Ammon's horn (tissue), 1 donor: ENCODE results near the gene MPV17.
"Not testable (repeated sequence)": the region's sequence is repeated elsewhere in the genome, so short reads cannot be mapped to it uniquely, and the experiment has no call there.

Experiments
- DNase-seq: peaks from one replicate; pipeline ENCODE4 v3.0.0-alpha.2; 2016; ENCODE audit warnings: low spot score

Gene MPV17

DNA sequence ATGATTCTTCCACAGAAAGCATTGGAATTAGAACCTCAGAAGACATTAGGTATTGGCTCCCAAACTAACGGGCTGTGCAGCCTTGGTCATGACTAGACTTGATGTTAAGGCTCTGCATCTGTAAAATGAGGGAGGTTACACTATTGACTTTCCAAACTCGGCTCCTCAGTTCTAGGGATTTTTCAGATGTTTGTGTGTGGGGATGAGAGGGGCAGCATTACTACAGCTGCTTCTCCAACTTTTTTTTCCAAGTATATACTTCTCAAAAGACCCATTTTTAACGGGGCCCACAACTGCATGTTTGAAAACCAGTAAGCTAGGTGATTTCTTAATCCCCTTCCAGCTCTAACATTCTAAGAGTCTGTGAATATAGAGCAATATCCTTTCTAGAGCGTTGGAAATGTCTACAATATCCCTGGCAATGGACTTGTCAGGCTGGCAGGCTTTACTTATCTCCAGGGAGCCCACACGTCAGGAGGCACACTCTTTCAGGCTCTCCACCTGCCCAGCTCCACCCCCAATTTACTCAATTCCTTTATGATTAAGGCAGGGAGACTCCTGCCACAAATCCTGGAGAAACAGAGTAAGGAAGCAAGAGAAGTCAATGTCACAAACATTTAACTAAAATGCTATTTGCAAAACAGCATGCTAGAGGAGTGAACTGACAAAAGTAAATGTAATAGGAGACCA lies 844 bp upstream of the MPV17 start:
- no peak for DNase-seq

DNA sequence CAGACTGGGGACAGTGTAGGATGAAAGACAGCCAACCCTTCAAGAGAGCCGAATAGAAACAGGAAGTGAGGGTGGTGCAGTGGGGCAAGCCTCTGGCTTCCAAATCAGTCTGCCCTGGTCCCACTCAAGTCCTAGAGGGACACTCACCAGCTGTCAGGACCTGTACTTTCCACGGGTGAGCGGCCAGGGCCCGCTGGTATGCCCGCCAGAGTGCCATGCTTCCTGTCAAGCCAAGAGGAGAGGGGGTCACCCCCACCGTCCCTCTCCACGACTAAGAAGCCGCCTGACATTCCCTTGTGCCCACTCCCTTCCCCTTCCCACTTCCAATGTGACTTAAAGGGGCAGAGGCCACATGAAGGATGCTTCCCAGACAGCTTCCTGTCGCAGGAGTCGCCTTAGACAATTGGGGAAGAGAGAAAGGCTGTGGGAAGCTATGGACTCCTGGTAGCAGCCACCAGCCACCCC lies 564 bp downstream of the MPV17 start:
- DNase-seq: no peak

DNA sequence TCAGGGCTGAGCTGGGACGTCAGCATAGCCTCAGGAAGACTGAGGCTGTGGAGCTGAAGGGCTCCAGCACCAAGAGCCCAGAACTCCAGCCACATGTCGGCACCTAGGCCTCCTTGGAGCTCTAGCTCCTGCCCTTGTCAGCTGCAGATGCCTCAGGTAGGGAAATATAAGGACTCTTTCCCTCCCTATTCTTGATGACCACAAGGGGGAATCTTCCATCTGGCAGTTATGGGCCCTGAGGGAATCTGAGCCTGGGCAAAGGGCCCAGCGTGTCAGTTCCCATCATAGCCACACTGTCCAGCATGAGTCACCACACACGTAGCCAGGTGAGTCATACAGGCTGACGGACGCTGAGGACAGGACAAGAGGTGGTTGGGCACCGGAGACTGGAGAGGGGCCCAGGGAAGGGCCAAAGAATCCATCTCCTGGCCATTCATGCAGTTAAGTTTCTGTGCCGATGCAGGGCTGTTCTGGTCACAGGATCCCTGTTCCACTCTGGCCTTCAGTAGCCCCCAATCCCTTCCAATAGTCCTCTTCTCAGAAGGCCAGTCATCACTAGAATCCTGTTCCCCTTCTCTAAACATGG lies 1.8 kb downstream of the MPV17 start:
- DNase-seq: no peak

DNA sequence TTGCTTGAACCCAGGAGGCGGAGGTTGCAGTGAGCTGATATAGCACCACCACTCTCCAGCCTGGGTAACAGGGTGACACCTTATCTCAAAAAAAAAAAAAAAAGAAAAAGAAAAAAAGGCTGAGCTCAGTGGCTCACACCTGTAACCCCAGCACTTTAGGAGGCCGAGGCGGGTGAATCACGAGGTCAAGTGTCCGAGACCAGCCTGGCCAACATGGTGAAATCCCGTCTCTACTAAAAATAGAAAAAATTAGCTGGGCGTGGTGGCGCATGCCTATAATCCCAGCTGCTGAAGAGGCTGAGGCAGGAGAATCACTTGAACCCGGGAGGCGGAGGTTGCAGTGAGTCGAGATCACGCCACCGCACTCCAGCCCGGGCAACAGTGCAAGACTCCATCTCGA lies 3.1 kb downstream of the MPV17 start:
- not testable (repeated sequence) for DNase-seq

DNA sequence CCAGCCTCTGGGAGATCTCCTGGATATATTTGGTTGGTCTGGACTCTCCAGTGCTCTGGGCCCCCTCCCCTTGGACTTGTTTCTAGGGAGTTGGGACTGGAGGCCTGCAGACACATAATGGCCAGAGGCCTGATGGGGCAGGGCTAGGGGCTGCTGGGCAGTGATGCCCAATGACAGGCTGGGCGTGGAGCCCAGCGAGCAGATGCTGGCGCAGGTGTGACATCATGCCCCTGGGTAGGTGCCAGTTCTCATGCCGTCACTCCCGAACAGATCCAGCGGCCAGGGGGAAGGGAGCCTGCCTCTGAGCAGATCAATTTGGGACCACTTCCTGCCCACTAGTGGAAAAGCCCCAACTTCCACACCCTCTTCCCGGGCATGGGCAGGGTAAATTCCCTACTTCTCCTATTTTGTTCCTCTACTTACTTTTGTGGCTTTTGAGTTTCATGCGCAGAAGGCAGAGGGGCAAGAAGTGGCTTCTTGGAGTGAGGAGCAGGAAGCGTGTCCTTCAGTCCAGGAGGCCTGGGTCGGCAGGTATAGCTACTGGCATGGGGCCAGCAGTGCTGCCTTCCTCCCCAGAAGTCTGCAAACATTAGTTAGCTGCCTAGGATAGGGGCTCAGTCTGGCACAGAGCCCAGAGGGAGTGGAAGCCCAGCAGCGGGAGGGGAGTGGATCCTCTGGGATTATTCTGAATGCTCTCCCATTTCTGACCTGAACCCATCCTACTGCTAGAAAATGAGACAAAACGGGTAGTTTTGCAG lies 6.1 kb downstream of the MPV17 start:
- peak; percentile 57 for DNase-seq

DNA sequence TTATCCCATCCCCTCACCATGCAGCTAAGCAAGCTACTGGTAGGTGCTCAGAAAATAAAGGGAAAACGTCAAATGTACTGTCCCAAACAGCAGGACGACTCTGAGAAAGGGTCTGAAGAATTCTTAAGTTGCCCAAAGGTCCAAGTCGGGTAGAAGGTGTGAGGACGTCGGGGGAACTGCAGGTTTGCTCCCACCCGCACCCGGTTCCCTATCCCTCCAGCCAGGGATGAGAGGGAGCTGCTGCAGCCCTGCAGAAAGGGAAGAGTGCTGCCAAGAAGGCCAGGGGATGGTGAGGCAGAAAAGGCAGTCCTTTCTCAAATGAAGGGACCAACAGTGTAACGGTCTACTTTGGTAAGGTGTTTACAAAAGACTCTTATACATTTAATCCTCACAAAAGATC lies 7.8 kb downstream of the MPV17 start:
- DNase-seq: no peak

DNA sequence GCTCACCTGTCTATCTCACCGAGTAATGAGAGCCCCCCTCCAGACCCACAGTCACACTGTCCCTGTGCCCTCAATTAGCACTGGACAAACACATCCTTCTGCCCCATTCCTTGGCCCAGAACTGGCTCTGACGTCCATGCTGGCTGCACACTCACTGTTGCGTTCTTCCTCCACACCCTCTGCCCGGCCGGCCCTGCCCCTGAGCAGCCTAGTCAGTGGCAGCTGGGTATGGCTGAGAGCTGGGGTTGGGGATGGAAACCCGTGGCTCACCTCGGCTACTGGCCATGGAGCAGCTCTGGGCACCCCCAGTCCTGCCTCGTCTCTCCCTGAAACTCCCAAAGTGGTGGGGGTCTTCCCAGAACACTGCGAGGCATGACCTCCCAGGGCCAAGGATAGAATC lies 8.2 kb downstream of the MPV17 start:
- DNase-seq: no peak

DNA sequence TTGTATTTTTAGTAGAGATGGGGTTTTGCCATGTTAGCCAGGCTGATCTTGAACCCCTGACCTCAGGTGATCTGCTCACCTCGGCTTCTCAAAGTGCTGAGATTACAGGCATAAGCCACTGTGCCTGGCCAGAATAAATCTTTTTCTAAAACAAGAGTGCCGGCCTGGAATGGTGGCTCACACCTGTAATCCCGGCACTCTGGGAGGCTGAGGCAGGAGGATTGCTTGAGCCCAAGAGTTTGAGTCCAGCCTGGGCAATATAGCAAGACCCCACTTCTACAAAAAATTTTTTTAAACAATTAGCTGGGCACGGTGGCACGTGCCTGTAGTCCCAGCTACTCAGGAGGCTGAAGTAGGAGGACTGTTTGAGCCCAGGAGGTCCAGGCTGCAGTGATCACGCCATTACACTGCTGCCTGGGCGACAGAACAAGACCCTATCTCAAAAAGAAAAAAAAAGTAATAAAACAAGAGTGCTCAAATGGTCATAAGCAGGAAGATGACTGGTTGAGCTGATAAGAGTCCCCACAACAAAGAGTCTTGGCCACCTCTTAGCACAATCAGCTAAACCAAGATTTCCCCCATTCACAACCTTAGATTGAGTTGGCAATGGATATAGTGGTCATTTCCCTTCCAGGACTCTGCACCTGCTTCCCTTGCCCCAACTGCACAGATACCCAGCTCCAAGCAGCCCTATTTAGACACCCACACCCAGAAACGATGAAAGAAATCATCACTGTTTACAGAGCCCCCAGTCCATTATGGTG lies 8.8 kb downstream of the MPV17 start:
- DNase-seq: no peak

DNA sequence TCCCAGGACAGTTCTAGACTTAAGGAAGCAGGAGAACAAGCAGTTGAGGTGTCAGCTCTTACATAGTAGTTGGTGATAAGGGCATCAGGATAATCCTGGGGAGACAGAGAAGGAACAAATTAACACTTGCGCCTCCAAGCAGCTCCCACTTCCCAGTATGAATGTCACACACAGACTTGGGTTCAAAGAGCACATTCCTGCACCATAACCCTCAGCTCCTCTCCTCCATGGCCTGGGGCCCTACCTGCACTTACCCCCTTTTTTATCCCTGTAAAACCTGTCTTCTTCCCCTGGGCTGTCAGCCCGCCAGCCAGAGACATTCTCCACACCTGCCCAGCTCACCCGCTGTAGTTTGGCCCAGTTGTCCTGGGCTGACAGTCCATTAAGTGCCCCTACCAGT lies 10.7 kb downstream of the MPV17 start:
- no peak for DNase-seq

DNA sequence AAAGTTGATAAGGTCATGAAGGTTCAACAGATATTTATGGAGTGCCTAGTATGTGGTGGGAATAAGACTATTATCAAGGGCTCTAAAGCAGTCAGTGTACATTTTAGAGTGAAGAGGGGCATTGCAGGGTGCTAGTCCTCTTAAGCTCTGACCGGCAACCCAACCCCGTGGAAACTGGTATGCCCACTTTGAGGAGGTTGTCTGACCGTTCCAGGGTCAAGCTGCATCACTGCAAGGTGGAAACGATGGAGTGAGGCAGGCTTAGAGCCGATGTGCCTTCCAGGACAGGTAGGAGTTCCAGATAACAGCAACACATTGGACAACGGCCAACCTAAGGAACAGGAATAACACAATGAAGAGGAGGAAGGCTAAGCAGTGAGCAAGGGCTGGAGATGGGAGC lies 13.2 kb downstream of the MPV17 start:
- DNase-seq: no peak

DNA sequence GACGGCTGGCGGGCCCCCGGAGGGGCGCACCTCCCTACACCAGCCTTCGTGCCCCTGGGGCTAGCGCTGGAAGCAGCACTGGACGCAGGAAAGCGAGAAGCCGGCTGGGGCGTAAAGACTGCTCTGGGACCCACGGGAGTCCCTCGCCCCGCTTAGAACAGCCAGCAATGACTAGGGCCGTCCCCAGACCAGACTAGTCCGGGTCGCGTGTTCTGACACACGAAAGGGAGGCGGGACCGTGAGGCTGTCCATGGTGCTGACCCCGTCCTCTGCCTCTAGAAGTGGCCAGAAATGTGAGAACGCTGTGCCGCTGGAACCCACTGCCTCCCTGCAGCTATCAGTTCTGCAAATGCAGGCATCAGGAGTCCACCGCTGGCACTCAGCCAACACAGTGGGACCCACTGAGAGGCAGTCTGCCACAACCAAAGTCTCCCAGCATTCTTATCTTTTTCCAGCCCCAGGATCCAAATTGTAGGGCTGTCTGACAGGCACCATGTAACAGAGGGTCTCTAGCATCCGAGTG lies 14.5 kb downstream of the MPV17 start, which contains the start of gene UCN:
UCN (minus strand) TSS at position 87 of the 523 bp plus-strand sequence. CDS start 550 bp downstream, outside the sequence.
- DNase-seq: no peak

DNA sequence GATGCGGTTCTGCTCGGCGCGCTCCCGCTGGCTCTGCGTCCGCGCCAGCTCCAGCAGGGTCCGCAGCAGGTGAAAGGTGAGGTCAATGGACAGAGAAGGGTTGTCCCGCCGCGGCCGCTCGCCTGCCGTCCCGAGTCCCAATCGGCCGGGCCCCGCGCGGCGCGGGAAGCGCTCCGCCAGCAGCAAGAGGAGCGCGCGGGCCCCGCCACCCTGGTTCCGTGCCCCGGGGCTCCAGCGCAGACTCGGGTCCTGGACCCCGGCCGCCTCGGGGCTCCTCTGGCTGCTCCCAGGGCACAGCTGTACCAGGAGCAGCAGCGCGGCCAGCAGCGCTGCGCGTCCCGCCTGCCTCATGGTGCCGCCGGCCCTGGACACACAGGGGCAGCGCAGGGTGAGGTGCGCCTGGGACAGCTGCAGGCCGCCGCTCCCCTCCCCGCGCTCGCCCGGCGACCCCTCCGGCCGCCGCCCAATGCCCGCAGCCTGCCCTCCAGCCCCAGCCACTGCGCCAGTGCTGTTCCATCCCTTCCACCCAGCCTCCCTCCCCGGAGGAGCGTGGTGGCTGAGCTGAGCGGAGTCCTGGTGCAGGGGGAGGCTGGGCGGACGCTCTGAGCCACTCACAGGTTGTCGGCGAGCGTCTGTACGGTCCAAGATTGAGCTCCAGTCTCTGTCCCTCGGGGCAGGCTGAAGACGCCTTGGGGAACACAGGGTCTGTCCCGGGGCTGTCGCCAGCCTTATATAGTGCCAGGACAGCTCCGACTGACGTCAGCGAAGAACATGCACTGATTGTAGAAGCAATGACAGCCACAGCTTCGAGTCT lies 15.1 kb downstream of the MPV17 start:
- DNase-seq: no peak

DNA sequence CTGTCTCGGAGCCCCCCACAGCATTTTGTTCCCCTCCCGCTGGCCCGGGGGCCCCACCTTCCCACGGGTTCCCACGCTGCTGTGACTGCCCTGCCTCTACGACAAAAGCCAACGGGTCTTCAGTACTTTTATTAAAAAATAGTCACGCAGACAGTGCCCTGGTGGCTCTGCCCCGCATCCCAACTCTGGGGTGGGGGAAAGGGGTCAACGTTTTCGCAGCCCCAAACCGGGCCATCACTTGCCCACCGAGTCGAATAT lies 15.7 kb downstream of the MPV17 start:
- no peak for DNase-seq

DNA sequence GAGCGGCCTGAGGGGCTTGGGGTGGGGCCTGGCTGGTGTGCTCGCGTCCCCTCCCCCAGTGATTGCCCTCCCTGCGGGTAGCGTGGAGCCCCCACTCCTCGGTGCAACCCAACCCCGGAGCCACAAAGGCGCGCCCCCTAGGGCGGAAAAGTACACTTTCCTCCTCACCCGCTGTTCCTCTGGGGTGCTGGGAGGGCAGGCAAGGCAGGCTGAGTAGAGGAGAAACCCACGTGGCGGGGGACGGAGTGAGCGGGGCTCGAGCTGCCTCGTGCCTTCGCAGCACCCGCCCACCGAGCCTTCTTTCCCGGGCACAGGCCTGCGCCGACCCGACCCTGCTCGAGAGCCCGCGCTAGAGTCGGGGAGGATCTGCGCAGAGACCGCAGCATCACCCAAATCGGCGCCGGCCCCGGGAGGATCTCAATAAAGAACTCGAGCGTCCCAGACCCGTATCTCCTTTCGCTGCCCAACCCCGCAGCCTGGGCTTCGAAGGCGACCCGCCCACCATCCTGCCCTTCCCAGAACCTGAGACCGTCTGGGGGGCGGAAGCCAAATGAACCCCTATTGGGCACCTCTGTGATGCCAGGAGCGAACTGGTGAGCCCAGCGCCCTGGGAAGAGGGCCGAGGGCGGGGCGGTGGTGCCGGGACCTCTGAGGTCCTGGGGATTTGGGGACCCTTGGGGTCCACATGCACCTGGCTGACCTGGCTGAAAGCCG lies 16.2 kb downstream of the MPV17 start:
- DNase-seq: no peak

DNA sequence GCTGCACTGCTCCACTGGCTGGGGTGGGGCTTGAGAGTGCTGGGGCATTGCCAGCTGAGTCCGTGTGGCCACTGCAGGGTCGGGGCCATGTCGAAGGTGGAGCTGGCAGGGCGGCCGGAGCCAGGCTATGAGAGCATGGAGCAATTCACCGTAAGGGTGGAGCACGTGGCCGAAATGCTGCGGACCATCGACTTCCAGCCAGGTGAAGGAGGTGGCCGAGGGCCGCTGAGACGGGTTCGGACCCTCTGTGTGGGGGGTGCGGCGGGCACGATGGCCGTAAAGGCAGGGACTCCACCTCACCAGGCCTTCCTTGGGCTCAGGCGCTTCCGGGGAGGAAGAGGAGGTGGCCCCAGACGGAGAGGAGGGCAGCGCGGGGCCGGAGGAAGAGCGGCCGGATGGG lies 16.8 kb downstream of the MPV17 start:
- DNase-seq: no peak

DNA sequence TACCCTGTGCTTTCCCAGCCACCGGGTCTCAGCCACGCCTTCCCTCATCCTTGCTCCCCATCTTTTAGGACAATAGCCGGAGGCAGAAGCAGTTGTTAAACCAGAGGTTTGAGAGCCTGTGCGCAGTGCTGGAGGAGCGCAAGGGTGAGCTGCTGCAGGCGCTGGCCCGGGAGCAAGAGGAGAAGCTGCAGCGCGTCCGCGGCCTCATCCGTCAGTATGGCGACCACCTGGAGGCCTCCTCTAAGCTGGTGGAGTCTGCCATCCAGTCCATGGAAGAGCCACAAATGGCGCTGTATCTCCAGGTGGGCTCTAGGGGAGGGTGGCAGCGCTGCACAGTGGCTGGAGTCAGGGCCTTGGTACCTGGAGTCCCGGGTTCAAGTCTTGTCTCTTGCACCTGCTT lies 17.4 kb downstream of the MPV17 start:
- no peak for DNase-seq

DNA sequence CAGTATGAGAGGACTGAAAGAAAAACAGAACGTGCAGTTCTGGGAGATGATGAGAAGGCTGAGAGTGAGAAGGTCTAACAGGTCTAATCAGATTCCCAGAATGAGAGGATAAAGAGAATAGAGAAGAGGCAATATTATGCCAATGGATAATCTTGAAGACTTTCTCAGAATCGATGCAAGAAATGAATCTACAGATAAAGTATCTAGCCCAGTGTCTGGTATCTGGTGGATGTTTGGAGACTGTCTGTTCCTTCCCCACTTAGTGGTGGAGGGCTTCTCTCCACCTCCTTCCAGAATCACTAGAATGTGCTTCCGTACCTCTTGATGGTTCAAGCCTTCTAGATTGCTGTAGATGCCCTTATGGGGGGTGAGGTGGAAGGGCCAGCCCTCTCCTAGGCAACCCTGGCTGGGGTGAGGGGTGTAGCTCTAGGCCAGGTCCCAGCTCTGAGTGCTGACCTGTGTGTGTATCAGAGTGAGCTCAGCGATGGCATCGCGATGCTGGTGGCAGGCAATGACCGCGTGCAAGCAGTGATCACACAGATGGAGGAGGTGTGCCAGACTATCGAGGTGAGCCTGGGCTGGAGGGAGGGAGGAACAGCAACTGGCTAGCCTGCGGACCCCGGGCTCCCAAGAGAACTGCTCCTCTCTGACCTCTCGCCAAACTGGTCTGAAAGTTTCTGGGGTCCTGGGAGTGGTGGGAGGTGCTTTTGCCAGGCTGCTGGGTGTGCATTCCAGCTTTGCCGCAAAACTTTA lies 18.2 kb downstream of the MPV17 start:
- no peak for DNase-seq

DNA sequence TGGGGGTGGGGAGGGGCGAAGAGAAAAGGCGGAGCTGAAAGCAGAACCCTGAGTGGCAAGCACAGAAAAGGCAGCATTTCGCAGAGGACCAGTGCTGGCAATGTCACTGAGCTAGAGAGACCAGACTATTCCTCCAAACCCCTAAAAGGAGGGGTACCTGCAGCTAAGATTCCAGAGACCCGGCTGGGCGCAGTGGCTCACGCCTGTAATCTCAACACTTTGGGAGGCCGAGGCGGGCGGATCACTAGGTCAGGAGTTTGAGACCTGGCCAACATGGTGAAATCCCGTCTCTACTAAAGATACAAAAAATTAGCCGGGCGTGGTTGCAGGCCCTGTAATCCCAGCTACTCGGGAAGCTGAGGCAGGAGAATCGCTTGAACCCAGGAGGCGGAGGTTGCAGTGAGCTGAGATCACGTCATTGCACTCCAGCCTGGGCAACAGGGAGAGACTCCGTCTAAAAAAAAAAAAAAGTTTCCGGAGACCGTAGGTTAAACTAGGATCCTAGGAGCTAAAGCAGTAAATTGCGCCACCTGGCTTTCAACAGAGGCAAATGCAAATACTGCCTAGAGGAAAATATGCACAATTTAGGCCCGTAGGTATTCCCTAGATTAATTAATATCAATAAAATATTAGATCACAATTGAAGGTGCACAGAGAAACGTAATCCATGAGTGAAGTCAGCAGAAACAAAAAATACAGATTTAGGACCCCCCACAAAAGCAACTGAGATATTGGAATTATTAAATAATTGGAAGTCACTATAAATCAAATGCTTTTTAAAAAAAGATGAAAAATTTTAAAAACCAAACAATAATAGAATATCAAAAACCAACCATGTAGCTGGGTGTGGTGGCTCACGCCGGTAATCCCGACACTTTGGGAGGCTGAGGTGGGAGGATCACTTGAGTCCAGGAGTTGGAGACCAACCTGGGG lies 19.5 kb downstream of the MPV17 start:
- peak; percentile 54 for DNase-seq

DNA sequence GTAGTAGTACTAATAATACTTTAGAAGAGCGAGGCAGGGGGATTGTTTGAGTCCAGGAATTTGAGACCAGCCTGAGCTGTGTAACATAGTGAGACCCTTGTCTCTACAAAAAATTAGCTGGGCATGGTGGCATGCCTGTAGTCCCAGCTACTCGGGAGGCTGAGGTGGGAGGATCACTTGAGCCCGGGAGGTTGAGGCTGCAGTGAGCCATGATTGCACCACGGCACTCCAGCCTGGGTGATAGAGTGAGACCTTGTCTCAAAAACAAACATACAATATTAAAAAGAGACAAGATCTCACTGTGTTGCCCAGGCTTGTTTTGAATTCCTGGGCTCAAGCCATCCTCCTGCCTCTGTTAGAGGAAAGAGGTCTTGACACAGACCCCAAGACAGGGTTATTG lies 22.3 kb downstream of the MPV17 start:
- not testable (repeated sequence) for DNase-seq
